Endothelial cell (in vitro differentiated cells): ENCODE measurements around the gene LDHAL6B. TPM values are rescaled to one million over a fixed set of nuclear protein-coding genes. Genes with fewer than 3 reads are reported as not detected.
A peak's percentile ranks its signal among the peaks of the same experiment; 100 is the strongest.

Experiments used
- DNase-seq: peaks from one replicate; pipeline ENCODE4 v3.0.0; 2021; ENCODE audit warnings: low spot score
- H3K27ac Mint-ChIP-seq: one replicate; pipeline ENCODE4 v1.8.0; 2021; ENCODE audit warnings: mixed read lengths, inconsistent platforms; ENCODE audit not compliant: unreplicated experiment
- H3K27me3 Mint-ChIP-seq: one replicate; pipeline ENCODE4 v1.8.0; 2021; ENCODE audit warnings: mild to moderate bottlenecking, moderate library complexity, mixed read lengths, inconsistent platforms; ENCODE audit not compliant: unreplicated experiment
- H3K36me3 Mint-ChIP-seq: one replicate; pipeline ENCODE4 v1.8.0; 2021; ENCODE audit warnings: mild to moderate bottlenecking, low read depth, mixed read lengths, inconsistent platforms; ENCODE audit not compliant: unreplicated experiment
- H3K4me1 Mint-ChIP-seq: one replicate; pipeline ENCODE4 v1.8.0; 2021; ENCODE audit warnings: mild to moderate bottlenecking, mixed read lengths, inconsistent platforms; ENCODE audit not compliant: unreplicated experiment
- H3K4me3 Mint-ChIP-seq: one replicate; pipeline ENCODE4 v1.8.0; 2021; ENCODE audit warnings: mild to moderate bottlenecking, mixed read lengths, inconsistent platforms; ENCODE audit not compliant: unreplicated experiment
- H3K9me3 Mint-ChIP-seq: one replicate; pipeline ENCODE4 v1.8.0; 2021; ENCODE audit warnings: mixed read lengths, inconsistent platforms; ENCODE audit not compliant: unreplicated experiment
- CTCF ChIP-seq: fragments of 200-600 bp; sonication (generic); IDR thresholded peaks from one replicate; pipeline ENCODE4 v1.5.0; 2021; ENCODE audit warnings: antibody characterized with exemption; ENCODE audit not compliant: unreplicated experiment
- total RNA-seq: library from RNA; stranded (reverse); fragmentation: NEBNext Ultra II Directional; extraction: Animal tissue kit (Norgen Biotek cat#: 25700); gene quantifications from one replicate; pipeline ENCODE4 v1.2.1, GENCODE V29; 2021; ENCODE audit not compliant: unreplicated experiment

LDHAL6B gene
- total RNA-seq, 1 donor from 2014 or later: not detected

- Mint-ChIP-seq H3K9me3 (no peaks in the 10 kb centered on the region), H3K27ac (no peak overlapping the region), H3K4me1 (no peaks in the 10 kb centered on the region), H3K4me3 (no peak overlapping the region), H3K36me3 (peaks cover under 1% of the 10 kb centered on the region), H3K27me3 (peaks cover 4% of the 10 kb centered on the region)
- TF ChIP-seq CTCF: peak; percentile 52
- peak; percentile 62 for DNase-seq
Observed at GRCh38 chr15:59247364-59247763, 40.7 kb downstream of the LDHAL6B start.

DNA sequence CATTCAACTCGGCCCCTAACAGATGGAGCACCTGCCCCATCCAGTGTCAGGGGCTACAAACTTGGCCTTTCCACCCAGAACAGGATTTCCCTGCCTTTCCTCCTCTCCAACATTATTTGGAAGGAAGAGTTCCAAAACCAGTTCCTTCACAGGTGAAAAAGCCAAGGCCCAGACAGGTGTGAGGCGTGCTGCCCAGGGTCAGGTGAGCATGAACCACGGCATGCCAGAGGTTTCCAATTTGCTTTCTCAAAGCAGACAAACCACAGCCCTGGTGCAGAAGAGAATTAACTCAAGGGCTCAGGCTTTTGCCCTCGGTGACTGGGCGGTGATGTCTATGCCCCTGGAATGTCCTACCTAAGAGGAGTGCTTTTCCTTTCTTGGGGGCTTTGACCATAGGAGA is 43.2 kb downstream of the LDHAL6B start:
- DNase-seq: no peak
- H3K4me3 Mint-ChIP-seq: no peak overlapping the region
- H3K9me3 Mint-ChIP-seq: no peaks in the 10 kb centered on the region
- no peak for TF ChIP-seq CTCF
- H3K27me3 Mint-ChIP-seq: peaks cover 1% of the 10 kb centered on the region
- no peaks in the 10 kb centered on the region for H3K36me3 Mint-ChIP-seq
- no peak overlapping the region for H3K27ac Mint-ChIP-seq
- H3K4me1 Mint-ChIP-seq: no peaks in the 10 kb centered on the region

DNA sequence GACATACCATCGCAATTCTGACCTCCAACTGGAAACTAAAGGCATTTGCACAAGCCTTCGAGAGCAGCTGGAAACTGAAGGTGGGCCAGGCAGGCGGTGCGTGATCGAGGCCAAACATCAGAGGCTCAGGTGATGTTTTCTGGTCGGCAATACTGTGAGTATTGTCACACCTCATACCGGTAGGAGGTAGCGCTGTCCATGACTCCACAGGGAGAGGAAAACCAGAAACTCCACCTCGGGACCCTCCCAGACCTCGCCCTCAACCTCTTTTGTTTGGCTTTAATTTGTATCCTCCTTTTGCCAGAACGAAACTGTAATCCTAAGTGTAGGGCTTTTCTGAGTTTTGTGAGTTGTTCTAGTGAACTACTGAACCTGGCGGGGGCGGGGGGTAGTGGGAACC is 43.6 kb downstream of the LDHAL6B start:
- H3K4me3 Mint-ChIP-seq: no peak overlapping the region
- no peak for DNase-seq
- H3K36me3 Mint-ChIP-seq: no peaks in the 10 kb centered on the region
- no peak for TF ChIP-seq CTCF
- H3K27ac Mint-ChIP-seq: no peak overlapping the region
- H3K4me1 Mint-ChIP-seq: no peaks in the 10 kb centered on the region
- peaks cover 1% of the 10 kb centered on the region for H3K27me3 Mint-ChIP-seq
- no peaks in the 10 kb centered on the region for H3K9me3 Mint-ChIP-seq

DNA sequence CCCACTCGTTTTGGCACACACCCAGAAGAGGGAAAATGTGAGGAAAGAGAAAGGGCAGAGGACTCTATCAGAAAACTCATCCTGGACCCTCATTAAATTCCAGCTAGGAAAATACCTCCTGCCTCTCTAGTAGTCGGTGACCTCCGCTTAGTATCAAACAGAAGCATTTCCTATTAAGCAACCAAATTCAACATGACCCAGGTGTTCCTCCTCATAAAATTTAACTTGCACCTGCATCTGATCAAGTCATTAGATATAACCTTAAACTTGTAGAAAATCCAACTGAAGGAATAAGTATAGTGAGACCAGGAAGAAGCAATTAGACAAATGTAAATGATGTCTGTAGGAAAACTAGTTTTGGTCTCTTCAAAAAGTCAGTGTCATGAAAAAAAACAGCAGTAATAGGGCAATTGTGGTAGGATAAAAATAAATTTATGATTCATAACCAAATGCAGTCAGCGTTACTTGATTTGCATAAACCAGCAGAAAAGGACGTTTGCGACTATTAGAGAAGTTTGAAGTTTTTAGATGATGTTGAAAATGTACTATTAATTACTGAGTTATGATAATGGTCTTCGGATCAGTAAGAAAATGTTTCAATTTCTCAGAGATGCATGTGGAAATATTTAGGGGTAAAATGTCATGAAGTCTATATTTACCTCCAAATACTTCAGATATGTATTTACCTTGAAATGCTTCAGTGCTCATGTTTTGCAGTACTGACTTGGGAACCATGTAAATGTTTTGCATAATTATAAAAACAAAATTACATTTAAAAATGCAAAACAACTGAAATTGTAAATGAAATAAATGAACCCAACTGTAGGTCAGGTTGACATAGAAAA is 44.6 kb downstream of the LDHAL6B start:
- Mint-ChIP-seq H3K9me3 (no peaks in the 10 kb centered on the region), H3K27ac (no peak overlapping the region), H3K27me3 (peaks cover 1% of the 10 kb centered on the region), H3K36me3 (no peaks in the 10 kb centered on the region), H3K4me3 (no peak overlapping the region), H3K4me1 (no peaks in the 10 kb centered on the region)
- no peak for DNase-seq
- TF ChIP-seq CTCF: no peak

- DNase-seq: no peak
- Mint-ChIP-seq H3K9me3 (no peaks in the 10 kb centered on the region), H3K4me3 (no peak overlapping the region), H3K4me1 (no peaks in the 10 kb centered on the region), H3K36me3 (no peaks in the 10 kb centered on the region), H3K27me3 (no peaks in the 10 kb centered on the region), H3K27ac (no peak overlapping the region)
- no peak for TF ChIP-seq CTCF
Observed at GRCh38 chr15:59252137-59252536, 45.5 kb downstream of the LDHAL6B start.
